Brain microvascular endothelial cell (primary cell): ENCODE data around the gene NGF.

ENCODE experiments used
- DNase-seq: peaks from one replicate; pipeline ENCODE4 v3.0.0-alpha.2; 2020
- H3K27ac ChIP-seq: fragments of 250-450 bp; sonication (Bioruptor Pico); 2 replicates; pipeline ENCODE4 v1.5.1; 2020; ENCODE audit warnings: mild to moderate bottlenecking, moderate library complexity
- H3K27me3 ChIP-seq: fragments of 250-450 bp; sonication (Bioruptor Pico); replicated peaks from 2 replicates; pipeline ENCODE4 v1.5.1; 2020; ENCODE audit warnings: mild to moderate bottlenecking
- H3K36me3 ChIP-seq: fragments of 250-450 bp; sonication (Bioruptor Pico); replicated peaks from 2 replicates; pipeline ENCODE4 v1.5.1; 2020; ENCODE audit warnings: mild to moderate bottlenecking
- H3K4me3 ChIP-seq: 2 replicates; pipeline ENCODE4 v1.5.1; 2011; ENCODE audit warnings: low read depth, mild to moderate bottlenecking, control low read depth, low read length, moderate library complexity
- CTCF ChIP-seq: IDR thresholded peaks from 2 replicates; pipeline ENCODE4 v1.5.1; 2011; ENCODE audit warnings: low read depth, mild to moderate bottlenecking, moderate library complexity, low read length, control low read depth, inconsistent platforms; ENCODE audit errors: missing control alignments
- in situ Hi-C: cut with HindIII; loops from 2 replicates; pipeline ENCODE4 v1.10.0; 2017; ENCODE audit warnings: low sequenced_read_pairs, low pct_ligation_motif_present

Gene NGF

GRCh38 chr1:115341948-115342347 lies 3.9 kb upstream of the NGF start:
- Histone ChIP-seq H3K27me3 (no peaks in the 10 kb centered on the region), H3K36me3 (no peaks in the 10 kb centered on the region), H3K27ac (no peak overlapping the region), H3K4me3 (no peak overlapping the region)
- no peak for TF ChIP-seq CTCF
- DNase-seq: no peak
- in situ Hi-C loops: no loop called here

- in situ Hi-C loops: no loop called here
- no peak overlapping the region for H3K4me3 ChIP-seq
- no peak overlapping the region for H3K27ac ChIP-seq
- no peaks in the 10 kb centered on the region for H3K27me3 ChIP-seq
- no peak for TF ChIP-seq CTCF
- no peaks in the 10 kb centered on the region for H3K36me3 ChIP-seq
- no peak for DNase-seq
These were observed 2.8 kb upstream of the NGF start for GRCh38 chr1:115340879-115341278.

GRCh38 chr1:115338457-115338820 lies 390 bp upstream of the NGF start:
- Histone ChIP-seq H3K27ac (no peak overlapping the region), H3K4me3 (peak overlapping the region; percentile 66), H3K27me3 (no peaks in the 10 kb centered on the region), H3K36me3 (no peaks in the 10 kb centered on the region)
- no peak for TF ChIP-seq CTCF
- DNase-seq: no peak
- in situ Hi-C loops: no loop called here

GRCh38 chr1:115337276-115337632 lies 795 bp downstream of the NGF start:
- Histone ChIP-seq H3K36me3 (no peaks in the 10 kb centered on the region), H3K4me3 (peak overlapping the region; percentile 66), H3K27ac (no peak overlapping the region), H3K27me3 (no peaks in the 10 kb centered on the region)
- DNase-seq: no peak
- no peak for TF ChIP-seq CTCF
- in situ Hi-C loops: no loop called here

GRCh38 chr1:115336741-115337140 lies 1.3 kb downstream of the NGF start:
- Histone ChIP-seq H3K27me3 (no peaks in the 10 kb centered on the region), H3K4me3 (no peak overlapping the region), H3K36me3 (no peaks in the 10 kb centered on the region), H3K27ac (no peak overlapping the region)
- DNase-seq: no peak
- no peak for TF ChIP-seq CTCF
- in situ Hi-C loops: no loop called here

- TF ChIP-seq CTCF: no peak
- Histone ChIP-seq H3K27me3 (no peaks in the 10 kb centered on the region), H3K27ac (peak overlapping the region; percentile 83), H3K36me3 (no peaks in the 10 kb centered on the region), H3K4me3 (no peak overlapping the region)
- DNase-seq: no peak
- in situ Hi-C loops: no loop called here
These were observed 5.0 kb downstream of the NGF start for GRCh38 chr1:115332813-115333608.
